ENCODE data around the gene PANX1.

DNA sequence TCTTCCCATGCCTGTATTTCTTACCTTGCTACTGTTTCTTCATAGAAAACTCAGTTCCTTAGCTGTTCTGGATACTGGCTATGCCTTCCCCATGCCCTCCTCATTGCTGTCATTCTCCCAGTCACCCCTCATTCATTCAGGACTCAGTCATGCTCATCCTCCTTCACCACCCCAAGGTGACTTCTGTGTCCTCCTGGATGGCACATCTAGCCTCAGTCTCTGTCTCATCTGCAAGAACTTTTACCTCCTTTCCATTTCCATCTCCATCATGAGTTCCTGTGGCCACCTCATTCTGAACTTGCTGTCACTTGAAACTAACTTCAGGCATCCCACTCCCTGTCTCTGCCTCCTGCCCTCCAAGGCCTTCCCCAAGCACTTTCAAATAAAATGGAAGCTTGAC is 42.3 kb downstream of the PANX1 start:
- TF ChIP-seq, protein P1, sequence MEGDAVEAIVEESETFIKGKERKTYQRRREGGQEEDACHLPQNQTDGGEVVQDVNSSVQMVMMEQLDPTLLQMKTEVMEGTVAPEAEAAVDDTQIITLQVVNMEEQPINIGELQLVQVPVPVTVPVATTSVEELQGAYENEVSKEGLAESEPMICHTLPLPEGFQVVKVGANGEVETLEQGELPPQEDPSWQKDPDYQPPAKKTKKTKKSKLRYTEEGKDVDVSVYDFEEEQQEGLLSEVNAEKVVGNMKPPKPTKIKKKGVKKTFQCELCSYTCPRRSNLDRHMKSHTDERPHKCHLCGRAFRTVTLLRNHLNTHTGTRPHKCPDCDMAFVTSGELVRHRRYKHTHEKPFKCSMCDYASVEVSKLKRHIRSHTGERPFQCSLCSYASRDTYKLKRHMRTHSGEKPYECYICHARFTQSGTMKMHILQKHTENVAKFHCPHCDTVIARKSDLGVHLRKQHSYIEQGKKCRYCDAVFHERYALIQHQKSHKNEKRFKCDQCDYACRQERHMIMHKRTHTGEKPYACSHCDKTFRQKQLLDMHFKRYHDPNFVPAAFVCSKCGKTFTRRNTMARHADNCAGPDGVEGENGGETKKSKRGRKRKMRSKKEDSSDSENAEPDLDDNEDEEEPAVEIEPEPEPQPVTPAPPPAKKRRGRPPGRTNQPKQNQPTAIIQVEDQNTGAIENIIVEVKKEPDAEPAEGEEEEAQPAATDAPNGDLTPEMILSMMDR (IDR thresholded peaks at IDR 0.05): no peak
- no peak for TF ChIP-seq POLR2AphosphoS5 (IDR thresholded peaks at IDR 0.05; ENCODE audit: low read depth, low read length)
- TF ChIP-seq, protein P2, sequence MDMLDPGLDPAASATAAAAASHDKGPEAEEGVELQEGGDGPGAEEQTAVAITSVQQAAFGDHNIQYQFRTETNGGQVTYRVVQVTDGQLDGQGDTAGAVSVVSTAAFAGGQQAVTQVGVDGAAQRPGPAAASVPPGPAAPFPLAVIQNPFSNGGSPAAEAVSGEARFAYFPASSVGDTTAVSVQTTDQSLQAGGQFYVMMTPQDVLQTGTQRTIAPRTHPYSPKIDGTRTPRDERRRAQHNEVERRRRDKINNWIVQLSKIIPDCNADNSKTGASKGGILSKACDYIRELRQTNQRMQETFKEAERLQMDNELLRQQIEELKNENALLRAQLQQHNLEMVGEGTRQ (IDR thresholded peaks at IDR 0.05; ENCODE audit: borderline replicate concordance, low read depth, low read length): no peak
- no peak for TF ChIP-seq FOXM1 (IDR thresholded peaks at IDR 0.05; ENCODE audit: low read depth)
- TF ChIP-seq TCF12 (IDR thresholded peaks at IDR 0.05): no peak
- TF ChIP-seq, protein P3, sequence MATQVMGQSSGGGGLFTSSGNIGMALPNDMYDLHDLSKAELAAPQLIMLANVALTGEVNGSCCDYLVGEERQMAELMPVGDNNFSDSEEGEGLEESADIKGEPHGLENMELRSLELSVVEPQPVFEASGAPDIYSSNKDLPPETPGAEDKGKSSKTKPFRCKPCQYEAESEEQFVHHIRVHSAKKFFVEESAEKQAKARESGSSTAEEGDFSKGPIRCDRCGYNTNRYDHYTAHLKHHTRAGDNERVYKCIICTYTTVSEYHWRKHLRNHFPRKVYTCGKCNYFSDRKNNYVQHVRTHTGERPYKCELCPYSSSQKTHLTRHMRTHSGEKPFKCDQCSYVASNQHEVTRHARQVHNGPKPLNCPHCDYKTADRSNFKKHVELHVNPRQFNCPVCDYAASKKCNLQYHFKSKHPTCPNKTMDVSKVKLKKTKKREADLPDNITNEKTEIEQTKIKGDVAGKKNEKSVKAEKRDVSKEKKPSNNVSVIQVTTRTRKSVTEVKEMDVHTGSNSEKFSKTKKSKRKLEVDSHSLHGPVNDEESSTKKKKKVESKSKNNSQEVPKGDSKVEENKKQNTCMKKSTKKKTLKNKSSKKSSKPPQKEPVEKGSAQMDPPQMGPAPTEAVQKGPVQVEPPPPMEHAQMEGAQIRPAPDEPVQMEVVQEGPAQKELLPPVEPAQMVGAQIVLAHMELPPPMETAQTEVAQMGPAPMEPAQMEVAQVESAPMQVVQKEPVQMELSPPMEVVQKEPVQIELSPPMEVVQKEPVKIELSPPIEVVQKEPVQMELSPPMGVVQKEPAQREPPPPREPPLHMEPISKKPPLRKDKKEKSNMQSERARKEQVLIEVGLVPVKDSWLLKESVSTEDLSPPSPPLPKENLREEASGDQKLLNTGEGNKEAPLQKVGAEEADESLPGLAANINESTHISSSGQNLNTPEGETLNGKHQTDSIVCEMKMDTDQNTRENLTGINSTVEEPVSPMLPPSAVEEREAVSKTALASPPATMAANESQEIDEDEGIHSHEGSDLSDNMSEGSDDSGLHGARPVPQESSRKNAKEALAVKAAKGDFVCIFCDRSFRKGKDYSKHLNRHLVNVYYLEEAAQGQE (IDR thresholded peaks at IDR 0.05; ENCODE audit: low read depth, low read length): no peak
- no peak for TF ChIP-seq NRF1 (IDR thresholded peaks at IDR 0.05; ENCODE audit: low read depth, low read length)
